ENCODE data around the gene MTCL3.

Gene MTCL3

DNA sequence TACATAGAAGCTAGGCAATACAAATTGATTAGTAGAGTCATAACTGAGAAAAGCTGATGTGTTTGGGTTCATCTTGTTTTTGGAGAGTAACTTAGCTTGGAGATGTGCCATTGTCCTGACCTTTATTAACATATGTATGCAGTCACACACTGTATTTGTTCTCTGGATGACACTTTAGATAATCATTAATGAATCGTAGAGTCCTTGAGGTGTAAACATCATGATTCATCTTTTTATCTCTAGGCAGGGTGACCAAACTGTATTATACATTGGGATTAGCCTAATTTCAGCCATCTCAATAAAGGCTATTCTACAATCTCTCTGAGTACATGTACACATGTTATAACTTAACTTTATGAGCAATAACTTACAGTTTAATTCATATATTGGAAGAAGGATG, 3.6 kb upstream of the MTCL3 start:
- Histone ChIP-seq H3K27ac (no peak overlapping the region), H3K4me3 (no peak overlapping the region), H3K4me1 (peaks cover 0 to 13% (median 9%) of the 10 kb centered on the region in 6 donors), H3K27me3 (replicated peaks in 1 of 7) (peaks cover 0 to 76% (median 53%) of the 10 kb centered on the region in 7 donors), H3K9me3 (no peaks in the 10 kb centered on the region), H3K36me3 (no peaks in the 10 kb centered on the region)
- 60 to 90% (median 79%) methylated on average over 1 of the region's 1 CpG for WGBS, 5 donors
- DNase-seq, result no peak
- TF ChIP-seq, protein P1, sequence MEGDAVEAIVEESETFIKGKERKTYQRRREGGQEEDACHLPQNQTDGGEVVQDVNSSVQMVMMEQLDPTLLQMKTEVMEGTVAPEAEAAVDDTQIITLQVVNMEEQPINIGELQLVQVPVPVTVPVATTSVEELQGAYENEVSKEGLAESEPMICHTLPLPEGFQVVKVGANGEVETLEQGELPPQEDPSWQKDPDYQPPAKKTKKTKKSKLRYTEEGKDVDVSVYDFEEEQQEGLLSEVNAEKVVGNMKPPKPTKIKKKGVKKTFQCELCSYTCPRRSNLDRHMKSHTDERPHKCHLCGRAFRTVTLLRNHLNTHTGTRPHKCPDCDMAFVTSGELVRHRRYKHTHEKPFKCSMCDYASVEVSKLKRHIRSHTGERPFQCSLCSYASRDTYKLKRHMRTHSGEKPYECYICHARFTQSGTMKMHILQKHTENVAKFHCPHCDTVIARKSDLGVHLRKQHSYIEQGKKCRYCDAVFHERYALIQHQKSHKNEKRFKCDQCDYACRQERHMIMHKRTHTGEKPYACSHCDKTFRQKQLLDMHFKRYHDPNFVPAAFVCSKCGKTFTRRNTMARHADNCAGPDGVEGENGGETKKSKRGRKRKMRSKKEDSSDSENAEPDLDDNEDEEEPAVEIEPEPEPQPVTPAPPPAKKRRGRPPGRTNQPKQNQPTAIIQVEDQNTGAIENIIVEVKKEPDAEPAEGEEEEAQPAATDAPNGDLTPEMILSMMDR (IDR thresholded peaks at IDR 0.05 in 8 of 11, conservative IDR thresholded peaks at IDR 0.05 in 3 of 11), result no peak
- no peak for TF ChIP-seq POLR2A (IDR thresholded peaks at IDR 0.05)
- TF ChIP-seq POLR2AphosphoS5 (IDR thresholded peaks at IDR 0.05), result no peak
- intact Hi-C loops (cut with DNase I; ENCODE audit: low total_unique reads), result no loop called here

DNA sequence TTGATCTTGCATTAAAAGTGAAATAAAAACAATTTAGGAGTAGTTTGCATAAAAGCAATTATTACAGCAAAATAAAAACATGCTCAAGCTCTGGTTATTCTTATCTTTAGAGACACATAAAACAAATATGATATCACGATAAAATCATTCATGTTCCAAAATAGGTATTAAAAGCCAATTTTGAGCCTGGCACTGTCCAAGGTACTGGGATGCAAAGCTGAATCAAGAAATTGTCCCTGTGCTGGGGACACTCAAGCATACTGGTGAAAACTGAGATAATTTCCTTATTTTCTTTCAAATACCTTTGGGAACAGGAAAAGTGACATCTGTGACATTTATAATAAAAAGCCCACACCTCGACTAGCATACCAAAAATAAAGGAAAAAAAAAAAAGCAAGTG, 931 bp upstream of the MTCL3 start:
- peaks cover 6 to 35% (median 30%) of the 10 kb centered on the region in 6 donors for H3K4me1 ChIP-seq
- no peak overlapping the region for H3K4me3 ChIP-seq
- peaks cover 0 to 100% (median 60%) of the 10 kb centered on the region in 7 donors for H3K27me3 ChIP-seq (replicated peaks in 1 of 7)
- WGBS, 5 donors, result 18 to 34% (median 21%) methylated on average over 2 of the region's 2 CpGs
- no peaks in the 10 kb centered on the region for H3K9me3 ChIP-seq
- TF ChIP-seq, protein P1 (IDR thresholded peaks at IDR 0.05 in 8 of 11, conservative IDR thresholded peaks at IDR 0.05 in 3 of 11), result no peak
- no peak for TF ChIP-seq POLR2AphosphoS5 (IDR thresholded peaks at IDR 0.05)
- no peak for DNase-seq
- H3K36me3 ChIP-seq, result no peaks in the 10 kb centered on the region
- no peak overlapping the region for H3K27ac ChIP-seq
- intact Hi-C loops (cut with DNase I; ENCODE audit: low total_unique reads), result no loop called here

DNA sequence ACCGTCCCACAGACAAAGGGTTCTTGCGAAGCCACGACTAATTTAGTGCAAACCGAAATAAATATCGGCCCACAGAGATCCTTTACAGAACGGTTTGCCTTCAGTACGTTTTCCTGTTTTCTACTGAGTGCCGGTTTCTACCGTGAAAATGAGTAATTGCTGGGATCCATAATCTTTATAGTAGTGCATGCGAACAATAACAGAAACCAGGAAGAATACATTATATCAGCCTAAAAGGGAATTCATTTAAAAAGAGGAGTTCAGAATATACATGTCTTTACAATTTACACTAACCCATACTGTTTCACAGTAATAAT, 292 bp upstream of the MTCL3 start:
- 5 to 7% (median 6%) methylated on average over 10 of the region's 10 CpGs for WGBS, 5 donors
- Histone ChIP-seq H3K4me3 (peak overlapping the region in 1 of 8 donors; percentile 39), H3K4me1 (peaks cover 13 to 41% (median 36%) of the 10 kb centered on the region in 6 donors), H3K9me3 (no peaks in the 10 kb centered on the region), H3K36me3 (no peaks in the 10 kb centered on the region), H3K27ac (no peak overlapping the region), H3K27me3 (replicated peaks in 1 of 7) (peaks cover 0 to 100% (median 66%) of the 10 kb centered on the region in 7 donors)
- TF ChIP-seq, protein P1 (IDR thresholded peaks at IDR 0.05 in 8 of 11, conservative IDR thresholded peaks at IDR 0.05 in 3 of 11), result no peak
- TF ChIP-seq POLR2A (IDR thresholded peaks at IDR 0.05) (no peak), POLR2AphosphoS5 (IDR thresholded peaks at IDR 0.05) (no peak)
- DNase-seq, result no peak
- intact Hi-C loops (cut with DNase I; ENCODE audit: low total_unique reads), result no loop called here

DNA sequence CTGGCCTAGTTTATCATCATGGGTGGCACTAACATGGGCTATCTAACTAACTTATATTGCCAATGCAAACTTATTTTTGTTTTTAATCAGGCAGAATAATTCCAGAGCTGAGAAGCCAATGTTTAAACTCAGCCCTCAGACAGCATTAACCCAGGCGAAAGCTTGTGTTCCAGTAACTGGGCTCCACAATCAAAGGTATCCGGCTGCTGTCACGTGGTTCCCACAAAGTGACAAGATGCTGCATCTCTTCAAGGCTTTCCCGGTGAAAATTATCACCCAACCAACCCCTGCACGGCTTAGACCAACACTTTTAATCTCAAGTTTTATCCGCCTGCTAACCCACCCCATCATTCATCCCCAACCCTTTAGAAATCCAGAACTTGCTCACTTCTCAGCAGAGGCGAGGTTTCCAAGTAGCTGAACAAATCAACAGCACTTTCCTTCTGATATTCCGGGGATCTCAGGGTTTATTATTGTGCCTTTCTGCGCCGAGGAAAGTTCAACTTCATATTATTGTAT, 885 bp downstream of the MTCL3 start:
- Histone ChIP-seq H3K36me3 (no peaks in the 10 kb centered on the region), H3K27ac (no peak overlapping the region), H3K9me3 (no peaks in the 10 kb centered on the region), H3K4me3 (peak overlapping the region in 1 of 8 donors; percentile 39), H3K4me1 (peaks cover 15 to 46% (median 38%) of the 10 kb centered on the region in 6 donors), H3K27me3 (replicated peaks in 1 of 7) (peaks cover 0 to 93% (median 67%) of the 10 kb centered on the region in 7 donors)
- 12 to 19% (median 17%) methylated on average over 10 of the region's 10 CpGs for WGBS, 5 donors
- intact Hi-C loops (cut with DNase I; ENCODE audit: low total_unique reads), result no loop called here
- no peak for DNase-seq
- no peak for TF ChIP-seq POLR2A (IDR thresholded peaks at IDR 0.05)
- TF ChIP-seq, protein P1 (IDR thresholded peaks at IDR 0.05 in 8 of 11, conservative IDR thresholded peaks at IDR 0.05 in 3 of 11), result no peak
- no peak for TF ChIP-seq POLR2AphosphoS5 (IDR thresholded peaks at IDR 0.05)

All from spleen (tissue), 11 donors.